ENCODE results near the gene WNT7B. TPM values are rescaled to one million over a fixed set of nuclear protein-coding genes. Genes with fewer than 3 reads are reported as not detected.

WNT7B gene
- total RNA-seq, 1 donor from 2014 or later = not detected

DNA sequence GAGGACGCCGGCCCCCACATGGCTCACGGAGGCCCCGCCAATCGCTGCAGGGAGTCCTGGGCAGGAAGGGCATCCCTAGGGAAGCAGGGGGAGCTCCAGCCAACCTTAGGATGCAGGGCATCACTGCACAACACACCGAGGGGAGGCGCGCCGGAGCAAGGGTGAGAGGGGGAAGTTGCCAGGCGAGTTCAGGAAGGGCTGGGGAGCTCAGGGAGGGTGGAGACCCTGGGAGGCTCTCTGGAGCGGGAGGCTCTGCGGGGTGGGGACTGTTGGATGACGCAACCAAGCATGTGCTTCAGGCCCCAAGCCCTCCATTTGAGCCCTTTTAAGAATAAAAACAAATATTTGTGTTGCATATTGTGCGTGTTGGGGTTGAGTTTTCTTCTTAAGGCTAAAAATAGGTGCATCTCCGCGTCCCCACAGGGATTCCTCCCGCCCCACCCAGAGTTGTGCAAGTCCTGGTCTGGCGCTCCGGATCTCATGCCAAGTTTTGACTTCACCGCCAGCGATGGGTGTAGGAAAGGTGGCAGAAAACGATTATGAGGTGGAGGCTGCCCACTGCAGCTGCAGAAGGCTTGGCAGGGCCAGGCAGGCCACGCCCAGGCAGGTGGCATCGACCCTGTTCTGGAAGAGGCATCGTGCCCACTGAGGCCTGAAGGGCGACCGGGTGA lies 65.2 kb downstream of the WNT7B start:
- intact Hi-C loops (cut with micrococcal nuclease) = no loop called here

DNA sequence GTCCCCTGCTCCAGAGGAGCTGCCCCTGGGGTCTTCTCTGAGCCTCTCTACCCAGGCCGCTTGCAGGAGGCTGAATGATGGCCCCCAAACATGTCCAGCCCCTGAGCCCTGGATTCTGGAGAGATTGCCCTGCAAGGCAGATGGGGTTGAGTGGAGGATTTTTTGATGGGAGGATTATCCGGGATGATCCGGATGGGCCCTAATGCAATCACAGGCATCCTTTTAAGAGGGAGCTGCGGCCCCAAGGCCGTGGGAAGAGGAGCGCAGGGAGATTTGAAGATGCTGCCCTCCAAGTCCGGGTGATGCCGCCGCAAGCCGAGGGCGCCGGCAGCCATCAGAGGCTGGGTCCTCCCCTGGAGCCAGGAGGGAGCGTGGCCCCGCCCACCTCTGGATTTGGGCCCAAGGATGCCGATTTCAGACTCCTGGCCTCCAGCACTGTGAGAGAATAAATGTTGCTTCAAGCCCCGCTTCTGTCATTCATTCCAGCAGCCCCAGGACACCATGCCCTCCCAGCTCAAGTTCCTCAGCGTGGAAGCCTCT lies 66.0 kb downstream of the WNT7B start:
- intact Hi-C loops (cut with micrococcal nuclease) = no loop called here

- intact Hi-C loops (cut with micrococcal nuclease) = no loop called here
These were observed 68.0 kb downstream of the WNT7B start for GRCh38 chr22:45908961-45909360.

DNA sequence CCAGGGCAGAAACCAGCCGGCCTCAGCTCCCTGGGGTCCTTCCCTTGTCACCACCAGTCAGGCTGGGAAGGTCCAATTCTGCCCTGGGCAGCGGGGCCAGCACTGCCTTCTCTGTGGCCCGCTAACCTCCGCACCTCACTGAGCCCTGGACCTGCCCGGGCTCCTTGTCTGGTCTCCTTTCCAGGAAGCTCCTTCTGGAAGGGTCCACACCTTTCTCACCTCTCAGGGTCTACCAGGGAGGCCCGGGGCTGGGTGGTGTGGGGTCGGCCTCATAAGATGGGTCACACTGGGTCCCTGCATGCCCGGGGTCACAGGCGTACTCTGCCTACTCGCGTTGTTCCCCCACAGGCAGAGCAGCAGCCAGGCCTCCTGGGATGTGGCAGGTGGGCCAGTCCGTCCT lies 69.0 kb downstream of the WNT7B start:
- intact Hi-C loops (cut with micrococcal nuclease) = no loop called here

- intact Hi-C loops (cut with micrococcal nuclease) = no loop called here
These were observed 69.6 kb downstream of the WNT7B start for GRCh38 chr22:45907378-45907777.

- intact Hi-C loops (cut with micrococcal nuclease) = no loop called here
These were observed 70.0 kb downstream of the WNT7B start for GRCh38 chr22:45906946-45907345.

GRCh38 chr22:45905924-45906865 lies 70.8 kb downstream of the WNT7B start:
- intact Hi-C loops (cut with micrococcal nuclease) = no loop called here

DNA sequence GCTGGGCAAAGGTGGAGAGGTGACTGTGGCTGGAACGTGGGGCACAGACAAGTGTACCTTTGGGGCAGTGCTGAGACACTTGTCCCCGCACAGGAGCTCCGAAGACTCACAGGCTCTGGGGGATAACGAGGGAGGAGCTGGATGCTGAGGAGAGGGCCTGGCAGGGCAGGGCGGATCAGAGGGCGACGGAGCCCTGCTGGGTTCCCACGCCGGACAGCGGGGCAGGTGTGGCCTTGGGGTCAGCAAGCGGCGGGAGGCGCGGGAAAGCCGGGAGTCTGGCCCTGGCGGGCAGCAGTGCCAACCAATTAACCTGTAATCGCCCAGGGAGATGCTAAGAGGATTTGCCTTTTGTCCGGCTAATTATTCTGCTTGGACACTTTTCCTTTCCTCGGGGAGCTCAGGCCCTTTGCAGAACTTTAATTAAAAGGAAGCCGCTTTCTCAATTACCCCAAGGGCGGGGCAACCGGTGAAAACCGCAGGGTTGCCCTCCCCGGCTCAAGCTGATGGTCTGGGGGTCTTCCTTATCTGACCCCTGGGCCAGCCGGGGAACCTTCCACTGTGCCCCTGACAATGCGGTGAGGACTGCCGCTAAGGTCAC lies 71.5 kb downstream of the WNT7B start:
- intact Hi-C loops (cut with micrococcal nuclease) = no loop called here

DNA sequence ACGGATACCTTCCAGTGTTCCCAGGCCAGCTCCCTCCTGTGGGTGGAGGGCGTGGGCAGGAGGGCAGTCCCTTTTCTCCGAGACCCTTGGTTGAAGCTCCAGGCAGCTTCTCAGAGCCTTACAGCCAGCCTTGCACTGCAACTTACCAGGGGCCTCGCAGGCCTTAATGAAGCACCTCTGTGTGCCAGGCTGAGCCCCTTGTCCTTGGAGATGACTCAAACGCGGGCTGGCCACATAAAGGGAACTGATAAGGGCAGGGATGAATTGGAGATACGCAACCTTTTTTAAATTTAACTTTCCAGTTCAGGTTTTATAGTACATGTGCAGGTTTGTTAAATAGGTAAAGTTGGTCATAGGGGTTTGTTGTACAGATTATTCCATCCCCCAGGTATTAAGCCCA lies 72.7 kb downstream of the WNT7B start:
- intact Hi-C loops (cut with micrococcal nuclease) = no loop called here

GRCh38 chr22:45903355-45904135 lies 73.4 kb downstream of the WNT7B start:
- intact Hi-C loops (cut with micrococcal nuclease) = no loop called here

- intact Hi-C loops (cut with micrococcal nuclease) = no loop called here
These were observed 79.2 kb downstream of the WNT7B start for GRCh38 chr22:45897736-45898135.

GRCh38 chr22:45896964-45897538 lies 79.9 kb downstream of the WNT7B start:
- intact Hi-C loops (cut with micrococcal nuclease) = no loop called here

DNA sequence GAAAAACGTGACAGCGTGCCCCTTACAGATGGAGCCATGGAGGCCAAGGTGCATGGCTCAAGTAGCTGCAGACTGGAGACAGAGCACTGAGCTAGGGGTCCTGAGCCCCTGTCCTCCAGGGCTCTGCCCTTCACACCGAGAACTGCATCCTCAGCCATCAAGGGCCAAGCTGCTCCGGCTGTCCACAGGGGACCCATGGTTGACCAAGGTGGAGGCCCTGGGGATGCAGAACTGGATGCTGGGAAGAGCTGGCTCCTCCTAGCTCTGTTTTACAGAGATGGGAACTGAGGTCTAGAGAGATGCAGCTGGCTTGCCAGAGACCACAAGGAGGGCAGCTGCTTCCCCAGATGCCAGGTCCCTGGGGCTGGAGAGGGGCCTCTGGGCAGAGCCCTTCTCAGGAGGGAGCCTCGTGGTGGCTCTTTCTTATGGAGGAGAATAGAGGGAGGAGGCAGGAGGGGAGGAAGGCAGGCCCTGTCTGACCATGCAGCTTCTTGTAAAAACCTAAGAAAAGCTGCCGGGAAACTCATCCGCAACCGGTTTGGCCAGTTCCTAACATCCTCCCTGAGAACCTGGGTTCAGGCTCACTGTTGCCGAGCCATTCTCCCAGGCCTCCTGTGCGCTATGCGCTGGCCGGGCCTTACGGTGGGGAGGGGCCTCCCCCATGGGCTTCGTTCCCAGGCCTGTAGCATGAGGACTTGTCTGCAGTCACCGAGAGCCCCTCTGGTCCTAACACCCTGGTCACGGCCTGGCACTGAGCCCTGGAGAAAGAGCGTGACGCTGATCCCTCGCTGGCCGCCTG lies 80.6 kb downstream of the WNT7B start:
- intact Hi-C loops (cut with micrococcal nuclease) = no loop called here

DNA sequence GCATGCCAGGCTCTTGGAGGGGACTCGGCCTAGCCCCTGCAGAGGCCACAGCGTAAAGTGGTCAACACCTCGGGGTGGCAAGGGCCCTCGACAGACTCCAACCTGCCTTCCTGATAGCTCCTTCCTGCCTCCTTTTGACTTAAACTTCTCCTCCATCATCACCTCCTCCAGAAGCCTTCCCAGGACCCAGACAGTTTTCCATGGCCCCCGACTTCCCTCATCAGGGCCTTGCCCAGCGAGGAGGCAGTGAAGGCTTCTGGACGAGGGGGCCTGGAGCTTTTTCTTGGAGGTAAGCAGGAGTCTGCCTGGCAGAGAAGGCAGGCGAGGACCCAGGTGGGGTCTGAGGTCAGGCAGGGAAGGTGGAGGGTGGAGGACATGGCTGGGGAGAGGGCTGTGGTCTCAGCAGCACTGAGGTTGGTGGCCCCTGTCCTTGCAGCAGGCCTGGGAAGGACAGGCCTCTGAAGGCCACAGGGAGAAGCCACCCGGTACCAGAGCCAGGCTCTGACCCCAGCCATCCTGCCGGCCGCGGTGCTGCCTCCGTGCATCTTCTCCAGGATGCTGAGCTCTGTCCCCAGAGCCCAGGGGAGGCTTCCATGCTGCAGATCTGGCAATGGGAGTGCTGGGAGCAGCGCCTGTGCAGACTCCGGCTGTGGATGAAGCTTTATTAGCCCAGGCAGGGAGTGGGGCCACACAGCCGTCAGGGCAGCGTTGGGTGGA lies 81.4 kb downstream of the WNT7B start:
- intact Hi-C loops (cut with micrococcal nuclease) = no loop called here

- intact Hi-C loops (cut with micrococcal nuclease) = no loop called here
These were observed 83.4 kb downstream of the WNT7B start for GRCh38 chr22:45893516-45893915.

GRCh38 chr22:45892681-45893461 lies 84.1 kb downstream of the WNT7B start:
- intact Hi-C loops (cut with micrococcal nuclease) = no loop called here

GRCh38 chr22:45891996-45892621 lies 84.9 kb downstream of the WNT7B start:
- intact Hi-C loops (cut with micrococcal nuclease) = no loop called here

DNA sequence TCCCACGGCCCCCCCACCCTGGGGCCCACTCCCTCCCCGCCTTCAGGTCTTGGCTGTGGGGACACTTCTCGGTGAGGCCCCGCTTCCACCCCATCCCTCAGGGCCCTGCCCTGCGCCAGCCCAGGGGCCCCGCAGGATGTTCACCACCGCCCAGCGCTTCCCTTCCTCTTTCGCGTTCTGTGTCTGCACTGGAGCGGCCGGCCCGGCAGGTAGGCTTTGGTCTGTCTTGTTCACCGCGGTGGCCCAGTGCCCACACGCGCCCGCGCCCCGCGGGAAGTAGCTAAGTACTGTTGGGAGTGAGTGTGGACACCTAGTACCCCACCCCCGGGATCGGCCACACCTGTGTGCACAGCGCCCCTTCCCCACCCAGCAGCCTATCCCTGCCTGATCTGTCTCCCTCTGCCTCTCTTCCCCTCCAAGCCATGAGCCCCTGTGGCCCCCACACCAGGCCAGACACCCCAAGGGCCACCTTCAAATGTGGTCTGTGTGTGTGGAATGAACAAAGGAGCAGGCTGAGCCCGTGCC lies 85.4 kb downstream of the WNT7B start:
- intact Hi-C loops (cut with micrococcal nuclease) = no loop called here
